ENCODE data around the gene AP1G1. TPM values are rescaled to one million over a fixed set of nuclear protein-coding genes. Genes with fewer than 3 reads are reported as not detected.

Gene AP1G1
- total and polyA plus RNA-seq, 2 of the 8 experiments (the other 6 are each of a cell fraction or from before 2014, with no cell fraction given) = 43.9 to 68.4 TPM

DNA sequence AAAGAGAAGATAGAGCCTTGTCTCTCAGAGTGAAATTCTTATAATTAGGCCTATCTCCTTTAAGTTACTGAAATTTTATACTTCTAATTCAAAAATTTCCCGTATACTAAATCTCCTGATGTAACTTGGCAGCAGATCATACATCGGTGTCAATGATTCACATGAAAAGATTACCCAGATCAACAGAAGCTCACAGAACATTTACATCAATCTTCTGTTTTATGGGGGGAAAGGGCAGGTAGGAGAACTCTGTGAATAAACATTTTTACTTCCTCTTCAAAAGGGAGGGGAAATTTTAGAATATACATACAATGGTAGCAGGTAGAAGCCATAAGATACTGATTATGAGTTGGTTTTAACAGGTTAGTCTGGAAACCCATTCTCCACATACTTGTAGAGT is 127.3 kb downstream of the AP1G1 start:
- H2BK120ac ChIP-seq (replicated peaks; ENCODE audit: low read depth, low read length) = no peak overlapping the region
- H4K91ac ChIP-seq (replicated peaks; ENCODE audit: insufficient read length, low read length) = no peak overlapping the region
- ChIA-PET CTCF (ENCODE audit: partially characterized antibody) (interaction anchor here (0.6 to 1.0 kb wide), 2 partner anchors 9 to 32 kb away, joined by 3 read pairs; no protein-coding TSS in a partner anchor), POLR2A (ENCODE audit: partially characterized antibody) (no interaction called here)
- no peak for FAIRE-seq
- WGBS, 2 experiments (ENCODE audit: extremely low coverage in 1 of 2, insufficient coverage in 1 of 2, insufficient read length in 1 of 2, insufficient replicate concordance in 2 of 2, low coverage in 1 of 2, low lambda C conversion rate in 2 of 2, missing lambda C conversion rate in 1 of 2) = 94% methylated on average over 2 of the region's 2 CpGs; no CpG with 5 or more reads in 1 of the 2 experiments
- no peak overlapping the region for H2BK12ac ChIP-seq (ENCODE audit: low read depth, low read length)
- TF ChIP-seq, protein P1, sequence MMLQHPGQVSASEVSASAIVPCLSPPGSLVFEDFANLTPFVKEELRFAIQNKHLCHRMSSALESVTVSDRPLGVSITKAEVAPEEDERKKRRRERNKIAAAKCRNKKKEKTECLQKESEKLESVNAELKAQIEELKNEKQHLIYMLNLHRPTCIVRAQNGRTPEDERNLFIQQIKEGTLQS (IDR thresholded peaks at IDR 0.05; ENCODE audit: insufficient read depth, low read depth, low read length) = no peak
- TF ChIP-seq CREB1 (IDR thresholded peaks at IDR 0.05) (no peak), HDAC2 (IDR thresholded peaks at IDR 0.05; ENCODE audit: borderline replicate concordance in 1 of 2, low read depth in 2 of 2, low read length in 2 of 2) (no peak), RBBP5 (IDR thresholded peaks at IDR 0.05; ENCODE audit: borderline replicate concordance, low read depth, low read length) (no peak), SUZ12 (IDR thresholded peaks at IDR 0.05; ENCODE audit: low read length) (no peak), TEAD4 (IDR thresholded peaks at IDR 0.05; ENCODE audit: low read depth, low read length) (no peak), ZNF274 (IDR thresholded peaks at IDR 0.05; ENCODE audit: borderline replicate concordance, extremely low read depth, low read length) (no peak), CHD2 (IDR thresholded peaks at IDR 0.05; ENCODE audit: low read length) (no peak), POLR2AphosphoS5 (IDR thresholded peaks at IDR 0.05; ENCODE audit: low read depth, low read length) (no peak), ASH2L (IDR thresholded peaks at IDR 0.05; ENCODE audit: low read length) (no peak), YY1 (IDR thresholded peaks at IDR 0.05; ENCODE audit: low read depth, low read length) (no peak), POLR2A (IDR thresholded peaks at IDR 0.05; ENCODE audit: control extremely low read depth in 1 of 2, low read depth in 2 of 2, low read length in 2 of 2) (no peak), NANOG (IDR thresholded peaks at IDR 0.05; ENCODE audit: insufficient read depth, low read depth, low read length, poor library complexity, severe bottlenecking) (no peak)
- no peak overlapping the region for H3K14ac ChIP-seq (ENCODE audit: insufficient read length)
- H3K4ac ChIP-seq (replicated peaks; ENCODE audit: insufficient read length, low read depth, low read length) = no peak overlapping the region
- H3K9me3 ChIP-seq (ENCODE audit: insufficient read depth in 2 of 2, low read depth in 1 of 2, low read length in 1 of 2) = no peaks in the 10 kb centered on the region
- no peaks in the 10 kb centered on the region for H3K79me1 ChIP-seq (ENCODE audit: low read depth, low read length)
- H3K79me2 ChIP-seq (ENCODE audit: control insufficient read depth in 1 of 2, insufficient read depth in 2 of 2, low read length in 2 of 2) = no peaks in the 10 kb centered on the region
- no peak overlapping the region for H3K4me2 ChIP-seq (ENCODE audit: insufficient read depth in 1 of 2, low read depth in 2 of 2, low read length in 2 of 2)
- H3K27me3 ChIP-seq (replicated peaks in 1 of 4; ENCODE audit: control insufficient read depth in 3 of 4, extremely low read depth in 1 of 4, insufficient read depth in 3 of 4, low read length in 3 of 4) = no peaks in the 10 kb centered on the region
- H3K27ac ChIP-seq (ENCODE audit: low read depth, low read length) = no peak overlapping the region
- H3K36me3 ChIP-seq (ENCODE audit: control insufficient read depth in 2 of 4, insufficient read depth in 4 of 4, low read length in 3 of 4) = peaks cover under 1 to 43% (median 23%) of the 10 kb centered on the region in 4 experiments
- H3K4me3 ChIP-seq (ENCODE audit: extremely low read depth in 1 of 4, insufficient read depth in 2 of 4, low read depth in 3 of 4, low read length in 4 of 4) = no peak overlapping the region
- no peak overlapping the region for H2AK5ac ChIP-seq (ENCODE audit: low read depth, low read length)
- H3K23ac ChIP-seq (ENCODE audit: insufficient read length) = no peak overlapping the region
- H4K8ac ChIP-seq (ENCODE audit: extremely low read depth, insufficient read depth, low read length) = no peak overlapping the region
- no peak overlapping the region for H3K9ac ChIP-seq (replicated peaks in 1 of 4; ENCODE audit: extremely low read depth in 1 of 4, low read depth in 3 of 4, low read length in 3 of 4)
- no peaks in the 10 kb centered on the region for H3K4me1 ChIP-seq (replicated peaks in 1 of 4; ENCODE audit: control insufficient read depth in 3 of 4, insufficient read depth in 4 of 4, low read length in 3 of 4)
- no peaks in the 10 kb centered on the region for H3K23me2 ChIP-seq (ENCODE audit: low read depth, low read length)
- H3K56ac ChIP-seq (replicated peaks; ENCODE audit: insufficient read length, low read depth, low read length) = no peak overlapping the region
- no peak overlapping the region for H4K5ac ChIP-seq (ENCODE audit: insufficient read length, low read depth, low read length)
- no peak overlapping the region for H2BK15ac ChIP-seq (ENCODE audit: low read length)
- H2BK5ac ChIP-seq (ENCODE audit: low read depth, low read length) = no peak overlapping the region
- no peak for DNase-seq (ENCODE audit: low read depth in 1 of 2, low spot score in 2 of 2)
- H4K20me1 ChIP-seq (replicated peaks in 1 of 2; ENCODE audit: control insufficient read depth in 1 of 2, insufficient read depth in 2 of 2, low read length in 2 of 2) = no peaks in the 10 kb centered on the region
- no peak overlapping the region for H2BK20ac ChIP-seq (ENCODE audit: low read length)
- H2AFZ ChIP-seq (ENCODE audit: low read length) = no peak overlapping the region
- no peak overlapping the region for H3K18ac ChIP-seq (ENCODE audit: extremely low read depth, low read length)
